Measurements from ENCODE around the gene TET1.

- TF ChIP-seq CTCF (IDR thresholded peaks at IDR 0.05) (no peak), POLR2A (IDR thresholded peaks at IDR 0.05) (no peak)
Measured at GRCh38 chr10:68526634-68527307, 33.4 kb upstream of the TET1 start.
